Panc1 (cell line): ENCODE data around the gene CAMSAP3. TPM values are rescaled to one million over a fixed set of nuclear protein-coding genes. Genes with fewer than 3 reads are reported as not detected.
"Not testable (repeated sequence)": the region's sequence is repeated elsewhere in the genome, so short reads cannot be mapped to it uniquely, and the experiment has no call there.

ENCODE experiments used
- ATAC-seq: fragments of 200-7000 bp; cut with Tn5 transposase; 2 replicates; pipeline ENCODE4 v1.9.1; 2020; ENCODE audit warnings: mild to moderate bottlenecking, moderate library complexity
- BruUV-seq: library from RNA; stranded (reverse); fragments of 400-500 nt; replicated peaks from 2 replicates; lab custom pipeline; 2021; lab: Mats Ljungman, UMichigan
- CTCF ChIA-PET: fragments of 300-600 bp; sonication (Branson Sonifier 250); formaldehyde crosslinking; loops from one replicate; lab custom pipeline; 2022; ENCODE audit warnings: antibody characterized with exemption; lab: Charles Lee
- POLR2A ChIA-PET: fragments of 300-600 bp; sonication (Branson Sonifier 250); formaldehyde crosslinking; loops from one replicate; lab custom pipeline; 2022; ENCODE audit warnings: antibody characterized with exemption; lab: Charles Lee
- DNase-seq: peaks from one replicate; pipeline ENCODE4 v3.0.0-alpha.2; 2010; ENCODE audit warnings: low read depth, low spot score
- H3K27ac ChIP-seq: 2 replicates; pipeline ENCODE4 v1.5.1; 2011; ENCODE audit warnings: mild to moderate bottlenecking, low read length, inconsistent platforms
- H3K27me3 ChIP-seq: fragments of 200-500 bp; sonication (Bioruptor generic); 2 replicates; pipeline ENCODE4 v1.6.0; 2014; ENCODE audit warnings: low read length, inconsistent platforms; ENCODE audit not compliant: control insufficient read depth, insufficient read depth
- H3K36me3 ChIP-seq: fragments of 200-500 bp; sonication (Bioruptor generic); 2 replicates; pipeline ENCODE4 v1.5.1; 2014; ENCODE audit warnings: inconsistent platforms, mild to moderate bottlenecking, low read length, moderate library complexity; ENCODE audit not compliant: control insufficient read depth, insufficient read depth
- H3K4me1 ChIP-seq: 2 replicates; pipeline ENCODE4 v1.5.1; 2011; ENCODE audit warnings: inconsistent platforms, mild to moderate bottlenecking, low read length, moderate library complexity; ENCODE audit not compliant: control insufficient read depth, insufficient read depth
- H3K4me3 ChIP-seq, 2 experiments: 2 replicates each; pipeline ENCODE4 v1.5.1; 2011 to 2012; ENCODE audit warnings: low read depth in 2 of 2, low read length in 2 of 2, mild to moderate bottlenecking in 2 of 2, inconsistent platforms in 1 of 2, moderate library complexity in 1 of 2
- H3K9me3 ChIP-seq: fragments of 200-500 bp; sonication (Bioruptor generic); 2 replicates; pipeline ENCODE4 v1.5.1; 2014; ENCODE audit warnings: low read depth, mild to moderate bottlenecking, inconsistent platforms, low read length, moderate library complexity; ENCODE audit not compliant: control insufficient read depth, insufficient read depth
- POLR2AphosphoS5 ChIP-seq: IDR thresholded peaks from 2 replicates; pipeline ENCODE4 v1.6.1; 2012; ENCODE audit warnings: mild to moderate bottlenecking, low read depth, low read length, moderate library complexity
- SIN3A ChIP-seq: IDR thresholded peaks from 2 replicates; pipeline ENCODE4 v1.6.1; 2012; ENCODE audit warnings: low read depth, mild to moderate bottlenecking, low read length, moderate library complexity, borderline replicate concordance; ENCODE audit not compliant: insufficient read depth
- TCF7L2 ChIP-seq: IDR thresholded peaks from 2 replicates; pipeline ENCODE4 v1.6.1; 2011; ENCODE audit warnings: mild to moderate bottlenecking, low read depth, low read length, inconsistent platforms
- in situ Hi-C: cut with HindIII; loops from 2 replicates; pipeline ENCODE4 v1.10.0; 2016; ENCODE audit warnings: low sequenced_read_pairs, low pct_unique_long_range_greater_than_20kb
- intact Hi-C: fragments of 100-400 bp; cut with micrococcal nuclease; formaldehyde crosslinking; loops from one replicate; pipeline ENCODE4 v1.10.0; 2022; ENCODE audit not compliant: unreplicated experiment
- total RNA-seq: library from RNA; stranded (reverse); gene quantifications from one replicate; pipeline ENCODE4 v1.2.1, GENCODE V29; 2021; ENCODE audit not compliant: unreplicated experiment
- TF ChIP-seq, protein P1 (sequence below), 2 experiments: IDR thresholded peaks; 2 replicates each; pipeline ENCODE4 v1.6.1; 2011 to 2012; ENCODE audit warnings: low read depth in 2 of 2, control low read depth in 1 of 2, low read length in 1 of 2, mild to moderate bottlenecking in 1 of 2, moderate library complexity in 1 of 2; ENCODE audit not compliant: insufficient read depth in 1 of 2
- TF ChIP-seq, protein P2 (sequence below): fragments of 450-650 bp; IDR thresholded peaks from 2 replicates; pipeline ENCODE4 v1.5.1; 2017; ENCODE audit warnings: mild to moderate bottlenecking

Gene CAMSAP3
- total RNA-seq, 1 experiment from 2014 or later, result 1.7 TPM

DNA sequence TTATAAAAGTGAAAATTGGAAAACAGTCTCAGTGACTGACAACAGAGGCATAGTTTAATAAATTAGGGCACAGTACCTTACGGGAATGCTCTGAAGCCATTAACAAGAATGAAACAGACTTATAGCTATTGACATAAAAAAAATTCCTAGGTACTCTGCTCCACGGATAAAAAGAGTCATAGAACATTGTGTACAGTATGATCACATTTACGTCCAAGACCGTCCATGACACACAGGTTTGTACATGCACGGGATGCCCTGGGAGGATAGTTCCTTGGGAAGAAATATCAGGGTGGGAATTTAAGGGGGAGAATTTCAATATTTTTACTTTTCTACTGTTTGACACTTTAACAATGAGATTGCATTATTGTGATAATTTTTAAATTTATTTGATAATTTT, 24.9 kb upstream of the CAMSAP3 start:
- ATAC-seq (no peak), DNase-seq (no peak)
- no peak overlapping the region for H3K4me3 ChIP-seq
- ChIA-PET POLR2A (no interaction called here), CTCF (no interaction called here)
- in situ Hi-C loops, result no loop called here
- BruUV-seq, result no TSS peak
- H3K4me1 ChIP-seq, result no peaks in the 10 kb centered on the region
- H3K9me3 ChIP-seq, result no peaks in the 10 kb centered on the region
- intact Hi-C loops, result no loop called here
- no peaks in the 10 kb centered on the region for H3K27me3 ChIP-seq
- H3K36me3 ChIP-seq, result no peaks in the 10 kb centered on the region
- no peak for TF ChIP-seq POLR2AphosphoS5
- TF ChIP-seq, protein P1, sequence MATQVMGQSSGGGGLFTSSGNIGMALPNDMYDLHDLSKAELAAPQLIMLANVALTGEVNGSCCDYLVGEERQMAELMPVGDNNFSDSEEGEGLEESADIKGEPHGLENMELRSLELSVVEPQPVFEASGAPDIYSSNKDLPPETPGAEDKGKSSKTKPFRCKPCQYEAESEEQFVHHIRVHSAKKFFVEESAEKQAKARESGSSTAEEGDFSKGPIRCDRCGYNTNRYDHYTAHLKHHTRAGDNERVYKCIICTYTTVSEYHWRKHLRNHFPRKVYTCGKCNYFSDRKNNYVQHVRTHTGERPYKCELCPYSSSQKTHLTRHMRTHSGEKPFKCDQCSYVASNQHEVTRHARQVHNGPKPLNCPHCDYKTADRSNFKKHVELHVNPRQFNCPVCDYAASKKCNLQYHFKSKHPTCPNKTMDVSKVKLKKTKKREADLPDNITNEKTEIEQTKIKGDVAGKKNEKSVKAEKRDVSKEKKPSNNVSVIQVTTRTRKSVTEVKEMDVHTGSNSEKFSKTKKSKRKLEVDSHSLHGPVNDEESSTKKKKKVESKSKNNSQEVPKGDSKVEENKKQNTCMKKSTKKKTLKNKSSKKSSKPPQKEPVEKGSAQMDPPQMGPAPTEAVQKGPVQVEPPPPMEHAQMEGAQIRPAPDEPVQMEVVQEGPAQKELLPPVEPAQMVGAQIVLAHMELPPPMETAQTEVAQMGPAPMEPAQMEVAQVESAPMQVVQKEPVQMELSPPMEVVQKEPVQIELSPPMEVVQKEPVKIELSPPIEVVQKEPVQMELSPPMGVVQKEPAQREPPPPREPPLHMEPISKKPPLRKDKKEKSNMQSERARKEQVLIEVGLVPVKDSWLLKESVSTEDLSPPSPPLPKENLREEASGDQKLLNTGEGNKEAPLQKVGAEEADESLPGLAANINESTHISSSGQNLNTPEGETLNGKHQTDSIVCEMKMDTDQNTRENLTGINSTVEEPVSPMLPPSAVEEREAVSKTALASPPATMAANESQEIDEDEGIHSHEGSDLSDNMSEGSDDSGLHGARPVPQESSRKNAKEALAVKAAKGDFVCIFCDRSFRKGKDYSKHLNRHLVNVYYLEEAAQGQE (IDR thresholded peaks at IDR 0.05; ENCODE audit: insufficient read depth in 1 of 2, low read depth in 2 of 2, low read length in 1 of 2), result no peak
- TF ChIP-seq SIN3A, result no peak
- TF ChIP-seq, protein P2, sequence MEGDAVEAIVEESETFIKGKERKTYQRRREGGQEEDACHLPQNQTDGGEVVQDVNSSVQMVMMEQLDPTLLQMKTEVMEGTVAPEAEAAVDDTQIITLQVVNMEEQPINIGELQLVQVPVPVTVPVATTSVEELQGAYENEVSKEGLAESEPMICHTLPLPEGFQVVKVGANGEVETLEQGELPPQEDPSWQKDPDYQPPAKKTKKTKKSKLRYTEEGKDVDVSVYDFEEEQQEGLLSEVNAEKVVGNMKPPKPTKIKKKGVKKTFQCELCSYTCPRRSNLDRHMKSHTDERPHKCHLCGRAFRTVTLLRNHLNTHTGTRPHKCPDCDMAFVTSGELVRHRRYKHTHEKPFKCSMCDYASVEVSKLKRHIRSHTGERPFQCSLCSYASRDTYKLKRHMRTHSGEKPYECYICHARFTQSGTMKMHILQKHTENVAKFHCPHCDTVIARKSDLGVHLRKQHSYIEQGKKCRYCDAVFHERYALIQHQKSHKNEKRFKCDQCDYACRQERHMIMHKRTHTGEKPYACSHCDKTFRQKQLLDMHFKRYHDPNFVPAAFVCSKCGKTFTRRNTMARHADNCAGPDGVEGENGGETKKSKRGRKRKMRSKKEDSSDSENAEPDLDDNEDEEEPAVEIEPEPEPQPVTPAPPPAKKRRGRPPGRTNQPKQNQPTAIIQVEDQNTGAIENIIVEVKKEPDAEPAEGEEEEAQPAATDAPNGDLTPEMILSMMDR, result no peak
- TF ChIP-seq TCF7L2, result no peak
- H3K27ac ChIP-seq, result no peak overlapping the region

DNA sequence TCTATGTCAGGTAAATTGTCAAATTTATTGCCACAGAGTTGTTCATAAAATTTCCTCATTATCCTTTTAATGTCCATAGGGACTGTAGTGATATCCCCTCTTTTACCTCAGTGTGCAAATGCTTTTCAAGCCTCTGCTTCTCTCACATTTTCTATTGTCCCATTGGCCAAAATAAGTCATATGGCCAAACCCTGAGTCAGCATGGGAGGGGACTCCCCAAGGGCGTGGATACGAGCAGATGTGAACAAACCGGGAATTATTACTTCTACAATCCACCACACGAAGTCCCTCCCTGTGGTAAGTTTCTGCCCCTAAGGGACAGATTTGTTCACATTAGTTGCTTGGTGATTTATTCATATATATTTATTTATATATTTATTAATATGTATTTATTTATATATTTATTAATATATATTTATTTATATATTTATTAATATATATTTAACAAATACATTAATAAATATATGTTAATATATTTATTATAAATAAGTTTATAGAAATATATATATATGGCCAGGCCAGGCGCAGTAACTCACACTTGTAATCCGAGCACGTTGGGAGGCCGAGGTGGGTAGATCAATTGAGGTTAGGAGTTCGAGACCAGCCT, 20.1 kb upstream of the CAMSAP3 start:
- Histone ChIP-seq H3K36me3 (no peaks in the 10 kb centered on the region), H3K27ac (no peak overlapping the region), H3K4me1 (no peaks in the 10 kb centered on the region), H3K9me3 (no peaks in the 10 kb centered on the region), H3K27me3 (no peaks in the 10 kb centered on the region; the same call in 1 of the 2 replicates), H3K4me3 (no peak overlapping the region)
- no TSS peak for BruUV-seq
- CTCF ChIA-PET, result no interaction called here
- intact Hi-C loops, result no loop called here
- DNase-seq (no peak), ATAC-seq (no peak)
- POLR2A ChIA-PET, result no interaction called here
- in situ Hi-C loops, result no loop called here
- TF ChIP-seq POLR2AphosphoS5 (no peak), TCF7L2 (no peak), SIN3A (no peak)
- TF ChIP-seq, protein P1 (IDR thresholded peaks at IDR 0.05; ENCODE audit: insufficient read depth in 1 of 2, low read depth in 2 of 2, low read length in 1 of 2), result no peak
- TF ChIP-seq, protein P2, result no peak

DNA sequence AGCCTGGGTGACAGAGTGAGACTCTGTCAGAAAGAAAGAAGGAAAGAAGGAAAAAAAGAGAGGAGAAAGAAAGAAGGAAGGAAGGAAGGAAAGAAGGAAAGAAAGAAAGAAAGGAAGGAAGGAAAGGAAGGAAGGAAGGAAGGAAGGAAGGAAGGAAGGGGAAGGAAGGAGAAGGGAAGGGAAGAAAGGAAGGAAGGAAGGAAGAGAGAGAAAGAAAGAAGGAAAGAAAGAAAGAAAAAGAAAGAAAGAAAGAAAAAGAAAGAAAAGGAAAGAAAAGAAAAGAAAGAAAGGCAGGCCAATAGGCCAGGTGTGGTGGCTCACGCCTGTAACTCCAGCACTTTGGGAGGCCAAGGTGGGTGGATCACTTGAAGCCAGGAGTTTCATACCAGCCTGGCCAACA, 18.2 kb upstream of the CAMSAP3 start:
- H3K4me1 ChIP-seq, BruUV-seq, H3K27ac ChIP-seq, ATAC-seq, H3K27me3 ChIP-seq, H3K36me3 ChIP-seq, H3K4me3 ChIP-seq, H3K9me3 ChIP-seq, intact Hi-C loops, DNase-seq, in situ Hi-C loops: not testable (repeated sequence)
- POLR2A ChIA-PET, result interaction anchor here (0.6 kb wide), 1 partner anchor 135 kb away, joined by 6 read pairs; no protein-coding TSS in a partner anchor
- CTCF ChIA-PET, result interaction anchor here (1.3 kb wide), 1 partner anchor 9 kb away, joined by 3 read pairs; no protein-coding TSS in a partner anchor
